Calu3 (cell line): ENCODE measurements around the gene ZBTB20. TPM values are rescaled to one million over a fixed set of nuclear protein-coding genes. Genes with fewer than 3 reads are reported as not detected.

Experiments used
- BruUV-seq: library from RNA; stranded (reverse); fragments of 400-500 nt; replicated peaks from 2 replicates; lab custom pipeline; 2021; lab: Mats Ljungman, UMichigan
- CTCF ChIA-PET: fragments of 300-600 bp; sonication (Branson Sonifier 250); formaldehyde crosslinking; loops from one replicate; lab custom pipeline; 2022; ENCODE audit warnings: antibody characterized with exemption; lab: Charles Lee
- DNase-seq: peaks from one replicate; pipeline ENCODE4 v3.0.0; 2022
- H3K27ac Mint-ChIP-seq: one replicate; pipeline ENCODE4 v1.8.0; 2022; ENCODE audit warnings: mixed read lengths; ENCODE audit not compliant: unreplicated experiment
- H3K27me3 Mint-ChIP-seq: one replicate; pipeline ENCODE4 v1.8.0; 2022; ENCODE audit warnings: mixed read lengths; ENCODE audit not compliant: unreplicated experiment
- H3K36me3 Mint-ChIP-seq: one replicate; pipeline ENCODE4 v1.8.0; 2022; ENCODE audit warnings: mild to moderate bottlenecking, moderate library complexity, mixed read lengths; ENCODE audit not compliant: insufficient read depth, unreplicated experiment
- H3K4me1 Mint-ChIP-seq: one replicate; pipeline ENCODE4 v1.8.0; 2022; ENCODE audit warnings: mild to moderate bottlenecking, low read depth, mixed read lengths; ENCODE audit not compliant: unreplicated experiment
- H3K4me3 Mint-ChIP-seq: one replicate; pipeline ENCODE4 v1.8.0; 2022; ENCODE audit warnings: mild to moderate bottlenecking, low read depth, moderate library complexity, mixed read lengths; ENCODE audit not compliant: unreplicated experiment
- H3K9me3 Mint-ChIP-seq: one replicate; pipeline ENCODE4 v1.8.0; 2022; ENCODE audit warnings: low read depth, mixed read lengths; ENCODE audit not compliant: unreplicated experiment
- intact Hi-C: fragments of 100-400 bp; cut with micrococcal nuclease; formaldehyde crosslinking; loops from one replicate; pipeline ENCODE4 v1.10.0; 2022; ENCODE audit not compliant: unreplicated experiment
- total RNA-seq: library from RNA; stranded (reverse); gene quantifications from 2 replicates; pipeline ENCODE4 v1.2.3, GENCODE V29; 2022
- TF ChIP-seq, protein P1 (sequence below): fragments of 200-600 bp; IDR thresholded peaks from one replicate; pipeline ENCODE4 v1.8.0; 2022; ENCODE audit warnings: antibody characterized with exemption; ENCODE audit not compliant: unreplicated experiment

ZBTB20 gene
- total RNA-seq, 1 experiment from 2014 or later, result 24.1 TPM

DNA sequence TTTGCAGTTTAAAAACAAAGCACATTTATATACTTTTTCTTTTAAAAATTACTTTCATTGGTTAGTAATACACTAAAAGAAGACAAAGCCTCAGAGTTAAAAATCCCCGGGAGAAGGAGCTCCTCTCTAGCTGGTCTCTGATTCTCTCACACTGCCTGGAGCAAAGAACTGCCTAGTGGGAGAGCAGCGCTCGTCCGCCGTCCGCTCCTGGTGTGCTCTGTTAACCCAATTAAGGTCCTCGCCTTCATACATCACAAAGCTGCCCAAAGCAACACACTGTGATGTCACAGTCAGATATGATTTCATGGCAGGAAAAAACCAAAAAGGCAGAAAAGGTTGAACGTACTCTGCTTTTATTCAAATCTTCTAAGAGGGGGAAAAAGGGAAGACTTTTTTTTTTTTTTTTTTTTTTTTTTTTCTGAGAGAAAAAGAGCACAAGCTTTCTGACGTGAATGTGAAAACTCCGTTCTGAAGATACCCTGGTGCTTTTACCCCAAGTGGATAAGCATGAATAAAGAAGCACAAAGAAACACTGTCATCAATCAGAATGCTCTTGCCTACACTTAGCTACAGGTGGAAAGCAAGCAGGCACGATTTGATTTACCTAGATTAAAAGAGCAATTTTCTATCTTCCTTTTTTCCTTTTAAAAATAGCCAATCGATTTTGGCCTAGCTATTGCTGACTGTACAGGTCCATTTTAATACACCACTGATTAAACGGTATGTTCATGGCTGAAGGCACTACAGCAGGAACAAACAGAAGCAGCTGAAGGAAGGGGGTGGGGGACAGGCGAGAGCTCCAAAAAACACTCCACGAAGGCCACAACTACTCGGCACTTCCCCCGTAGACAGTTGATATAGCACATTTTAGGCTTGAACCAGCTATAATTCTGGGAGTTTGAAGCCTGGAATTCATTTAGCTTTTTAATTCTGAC is 738.1 kb downstream of the ZBTB20 start:
- BruUV-seq, result no TSS peak
- intact Hi-C loops, result no loop called here
- no peaks in the 10 kb centered on the region for H3K27me3 Mint-ChIP-seq
- TF ChIP-seq, protein P1, sequence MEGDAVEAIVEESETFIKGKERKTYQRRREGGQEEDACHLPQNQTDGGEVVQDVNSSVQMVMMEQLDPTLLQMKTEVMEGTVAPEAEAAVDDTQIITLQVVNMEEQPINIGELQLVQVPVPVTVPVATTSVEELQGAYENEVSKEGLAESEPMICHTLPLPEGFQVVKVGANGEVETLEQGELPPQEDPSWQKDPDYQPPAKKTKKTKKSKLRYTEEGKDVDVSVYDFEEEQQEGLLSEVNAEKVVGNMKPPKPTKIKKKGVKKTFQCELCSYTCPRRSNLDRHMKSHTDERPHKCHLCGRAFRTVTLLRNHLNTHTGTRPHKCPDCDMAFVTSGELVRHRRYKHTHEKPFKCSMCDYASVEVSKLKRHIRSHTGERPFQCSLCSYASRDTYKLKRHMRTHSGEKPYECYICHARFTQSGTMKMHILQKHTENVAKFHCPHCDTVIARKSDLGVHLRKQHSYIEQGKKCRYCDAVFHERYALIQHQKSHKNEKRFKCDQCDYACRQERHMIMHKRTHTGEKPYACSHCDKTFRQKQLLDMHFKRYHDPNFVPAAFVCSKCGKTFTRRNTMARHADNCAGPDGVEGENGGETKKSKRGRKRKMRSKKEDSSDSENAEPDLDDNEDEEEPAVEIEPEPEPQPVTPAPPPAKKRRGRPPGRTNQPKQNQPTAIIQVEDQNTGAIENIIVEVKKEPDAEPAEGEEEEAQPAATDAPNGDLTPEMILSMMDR, result no peak
- CTCF ChIA-PET, result interaction anchor here (0.6 to 1.3 kb wide), 4 partner anchors 9 to 800 kb away, joined by 3 to 4 read pairs (median 4); no protein-coding TSS in a partner anchor
- no peaks in the 10 kb centered on the region for H3K36me3 Mint-ChIP-seq
- no peak overlapping the region for H3K27ac Mint-ChIP-seq
- H3K9me3 Mint-ChIP-seq, result no peaks in the 10 kb centered on the region
- peaks cover 42% of the 10 kb centered on the region for H3K4me1 Mint-ChIP-seq
- H3K4me3 Mint-ChIP-seq, result no peak overlapping the region
- no peak for DNase-seq

DNA sequence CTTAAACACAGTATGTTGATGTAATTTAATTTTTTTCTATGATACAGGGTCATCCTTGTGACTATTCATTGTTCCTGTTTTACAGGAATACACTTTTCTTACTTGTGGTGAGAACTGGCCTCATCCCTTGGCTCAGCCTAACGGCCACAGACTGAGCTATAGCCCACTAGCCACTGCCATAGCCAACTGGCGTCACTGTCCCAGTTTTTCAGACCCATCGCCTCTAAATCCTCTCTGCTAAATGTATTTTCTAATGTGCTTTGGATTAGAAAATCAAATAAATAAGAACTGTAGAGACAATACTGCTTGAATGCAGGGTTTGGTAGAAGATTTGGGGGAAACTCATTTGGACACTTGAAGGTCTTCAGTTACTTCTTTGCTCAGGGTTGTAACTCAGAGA is 740.2 kb downstream of the ZBTB20 start:
- H3K9me3 Mint-ChIP-seq, result no peaks in the 10 kb centered on the region
- no TSS peak for BruUV-seq
- no peak for DNase-seq
- no peaks in the 10 kb centered on the region for H3K27me3 Mint-ChIP-seq
- H3K36me3 Mint-ChIP-seq, result no peaks in the 10 kb centered on the region
- intact Hi-C loops, result no loop called here
- no peak overlapping the region for H3K27ac Mint-ChIP-seq
- no peak overlapping the region for H3K4me3 Mint-ChIP-seq
- H3K4me1 Mint-ChIP-seq, result peaks cover 38% of the 10 kb centered on the region
- CTCF ChIA-PET, result no interaction called here
- TF ChIP-seq, protein P1, result no peak

DNA sequence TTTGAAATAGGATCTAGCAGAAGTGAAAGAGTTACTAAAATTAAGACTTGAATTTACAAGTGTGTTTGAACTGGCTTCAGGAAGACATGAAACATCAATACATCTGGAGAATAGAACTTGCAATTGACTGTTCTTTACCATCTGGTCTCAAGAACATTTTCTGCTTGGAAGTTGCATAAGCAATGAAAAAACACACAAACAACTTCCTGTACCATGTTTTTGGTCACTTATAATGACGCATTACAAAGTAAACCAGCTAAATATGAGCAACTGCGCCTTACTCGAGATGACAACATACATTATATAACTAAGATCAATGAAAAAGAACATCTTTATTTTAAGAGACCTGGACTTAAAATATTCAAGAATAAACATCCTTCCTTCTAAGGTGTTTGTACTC is 740.8 kb downstream of the ZBTB20 start:
- TF ChIP-seq, protein P1, result no peak
- no peaks in the 10 kb centered on the region for H3K9me3 Mint-ChIP-seq
- no peak for DNase-seq
- H3K4me1 Mint-ChIP-seq, result peaks cover 38% of the 10 kb centered on the region
- no peaks in the 10 kb centered on the region for H3K27me3 Mint-ChIP-seq
- CTCF ChIA-PET, result interaction anchor here (0.6 to 2.8 kb wide), 3 partner anchors 12 to 53 kb away, joined by 3 to 12 read pairs (median 3); no protein-coding TSS in a partner anchor
- H3K36me3 Mint-ChIP-seq, result no peaks in the 10 kb centered on the region
- no peak overlapping the region for H3K4me3 Mint-ChIP-seq
- no TSS peak for BruUV-seq
- H3K27ac Mint-ChIP-seq, result no peak overlapping the region
- intact Hi-C loops, result no loop called here

DNA sequence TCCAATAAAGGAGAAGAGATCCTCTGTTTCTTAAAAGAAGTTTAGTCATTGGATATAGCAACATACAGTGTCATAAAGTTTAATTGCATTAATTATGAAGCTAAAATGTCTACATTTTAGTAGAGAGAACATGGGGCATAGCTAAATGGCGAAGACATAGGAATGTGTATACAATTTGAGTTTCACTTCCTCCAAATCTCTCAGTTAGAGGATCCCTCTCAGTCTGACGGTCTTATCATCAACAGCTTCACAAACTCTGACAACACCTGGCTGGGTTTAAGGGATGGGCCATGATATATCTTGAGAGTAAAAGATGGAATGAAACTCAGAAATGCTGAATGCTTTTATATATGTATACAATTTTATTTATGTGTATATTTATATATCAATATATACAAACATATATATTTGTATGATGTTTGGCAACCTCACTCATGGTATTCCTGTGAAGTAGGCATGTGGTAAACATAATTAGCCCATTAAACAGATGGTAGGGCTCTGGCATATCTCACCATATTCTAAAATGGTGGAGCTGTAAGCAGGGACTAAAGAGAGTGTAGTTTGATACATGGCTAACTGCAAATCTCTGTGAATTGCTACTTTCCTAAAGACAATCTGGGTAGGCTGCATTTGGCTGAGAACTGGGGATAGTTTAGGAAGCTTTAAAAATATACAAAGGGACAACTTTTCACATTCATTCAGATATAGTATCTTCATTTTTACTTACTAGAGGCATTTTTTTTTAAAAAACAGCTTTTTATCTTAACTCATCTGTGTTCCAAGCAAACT is 741.7 kb downstream of the ZBTB20 start:
- TF ChIP-seq, protein P1, result no peak
- Mint-ChIP-seq H3K27ac (no peak overlapping the region), H3K4me3 (no peak overlapping the region), H3K36me3 (no peaks in the 10 kb centered on the region), H3K27me3 (no peaks in the 10 kb centered on the region), H3K4me1 (peaks cover 38% of the 10 kb centered on the region), H3K9me3 (no peaks in the 10 kb centered on the region)
- no peak for DNase-seq
- intact Hi-C loops, result no loop called here
- BruUV-seq, result no TSS peak
- CTCF ChIA-PET, result interaction anchor here (0.5 to 2.8 kb wide), 7 partner anchors 8 to 506 kb away, joined by 3 to 12 read pairs (median 3); no protein-coding TSS in a partner anchor
